ENCODE measurements around the gene MED13.

The MED13 gene

GRCh38 chr17:62064791-62065563 lies at the start of gene MED13:
Gene MED13 (minus strand): TSS chr17:62065278. CDS start chr17:62065205, 73 bp downstream.
- DNase-seq (ENCODE audit: low read depth), result peak; percentile 24

- DNase-seq (ENCODE audit: low read depth), result no peak
Observed at GRCh38 chr17:62112229-62112628, 47.2 kb upstream of the MED13 start.

DNA sequence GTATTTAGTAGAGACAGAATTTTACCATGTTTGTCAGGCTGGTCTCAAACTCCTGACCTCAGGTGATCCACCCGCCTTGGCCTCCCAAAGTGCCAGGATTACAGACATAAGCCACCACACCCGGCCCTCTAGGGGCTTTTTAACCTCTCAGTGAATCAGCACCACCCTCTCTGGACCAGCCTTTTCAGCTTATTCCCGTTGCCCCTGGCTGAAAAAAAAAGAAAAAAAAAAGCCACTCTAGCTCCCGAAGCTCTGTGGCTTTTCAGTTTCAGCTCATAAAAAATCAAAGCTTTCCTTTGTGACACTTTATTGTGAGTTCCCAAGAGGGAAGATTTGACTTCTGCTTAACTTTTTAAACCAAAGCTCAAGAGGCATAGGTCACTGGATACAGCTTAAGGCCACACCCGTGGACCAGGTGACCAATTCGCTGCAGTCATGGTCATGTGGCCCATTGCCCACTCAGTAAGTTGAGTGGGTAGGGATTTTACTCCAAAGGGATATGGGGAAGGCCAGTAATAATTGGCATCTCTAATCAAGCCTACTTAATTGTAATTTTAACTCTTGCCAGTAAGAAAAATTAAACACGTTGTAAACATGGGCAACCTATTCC lies 46.6 kb upstream of the MED13 start:
- DNase-seq (ENCODE audit: low read depth), result no peak

GRCh38 chr17:62110923-62111484 lies 45.9 kb upstream of the MED13 start:
- DNase-seq (ENCODE audit: low read depth), result no peak

DNA sequence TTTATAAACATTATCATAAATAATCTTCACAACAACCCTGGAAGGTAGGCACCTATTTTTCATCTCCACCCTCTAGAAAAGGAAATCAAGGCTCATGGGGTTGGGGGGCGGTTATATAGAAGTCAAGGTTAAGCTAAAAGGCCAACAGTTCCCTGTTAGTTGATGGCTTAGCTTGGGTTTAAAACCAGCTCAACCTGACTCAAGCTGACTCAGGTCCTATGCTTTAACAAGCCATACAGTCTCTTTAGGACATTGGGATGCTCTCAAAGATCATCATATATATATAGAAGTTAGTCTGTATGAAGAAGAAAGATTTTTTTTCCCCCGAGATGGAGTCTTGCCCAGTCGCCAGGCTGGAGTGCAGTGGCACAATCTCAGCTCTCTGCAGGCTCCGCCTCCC lies 44.8 kb upstream of the MED13 start:
- DNase-seq (ENCODE audit: low read depth), result no peak

GRCh38 chr17:62109378-62109902 lies 44.4 kb upstream of the MED13 start:
- DNase-seq (ENCODE audit: low read depth), result peak; percentile 12

DNA sequence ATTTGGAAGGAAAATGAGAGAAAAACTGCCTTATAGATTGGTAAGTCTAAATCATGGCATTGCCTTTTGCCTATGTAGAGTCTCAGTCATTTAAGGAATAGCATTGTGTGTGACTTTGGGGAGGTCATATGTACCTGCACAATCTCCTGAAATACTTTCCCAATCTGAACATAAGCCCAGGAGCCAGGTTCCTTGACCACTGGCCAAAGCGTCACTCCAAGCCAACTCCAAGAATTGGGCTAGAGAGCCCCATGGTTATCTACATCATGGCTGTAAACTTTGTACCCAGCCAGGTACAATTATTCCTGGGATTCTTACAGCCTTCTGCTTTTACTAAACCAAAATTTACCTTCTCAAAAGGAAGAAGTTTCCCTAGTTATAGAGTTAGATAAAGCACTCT lies 40.8 kb upstream of the MED13 start:
- no peak for DNase-seq (ENCODE audit: low read depth)

- no peak for DNase-seq (ENCODE audit: low read depth)
Observed at GRCh38 chr17:62105357-62105756, 40.3 kb upstream of the MED13 start.

GRCh38 chr17:62101515-62101914 lies 36.4 kb upstream of the MED13 start:
- no peak for DNase-seq (ENCODE audit: low read depth)

DNA sequence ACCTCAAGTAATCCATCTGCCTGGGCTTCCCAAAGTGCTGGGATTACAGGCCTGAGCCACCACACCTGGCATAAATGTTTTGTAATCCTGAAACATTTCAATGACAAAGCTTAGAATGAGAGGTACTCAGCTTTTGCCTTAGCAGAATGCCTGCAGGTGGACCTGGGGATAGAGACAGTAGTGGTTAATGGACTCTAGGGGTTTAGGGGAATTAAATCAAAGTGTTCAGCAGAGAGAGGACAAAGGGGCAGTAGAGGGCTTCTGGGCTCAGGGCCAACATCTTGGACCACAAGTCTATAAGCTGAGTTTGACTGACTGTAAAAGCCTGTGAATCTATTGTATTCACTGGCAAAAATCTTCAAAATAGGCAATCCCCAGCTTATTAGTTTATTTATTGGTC lies 36.0 kb upstream of the MED13 start:
- DNase-seq (ENCODE audit: low read depth), result no peak

DNA sequence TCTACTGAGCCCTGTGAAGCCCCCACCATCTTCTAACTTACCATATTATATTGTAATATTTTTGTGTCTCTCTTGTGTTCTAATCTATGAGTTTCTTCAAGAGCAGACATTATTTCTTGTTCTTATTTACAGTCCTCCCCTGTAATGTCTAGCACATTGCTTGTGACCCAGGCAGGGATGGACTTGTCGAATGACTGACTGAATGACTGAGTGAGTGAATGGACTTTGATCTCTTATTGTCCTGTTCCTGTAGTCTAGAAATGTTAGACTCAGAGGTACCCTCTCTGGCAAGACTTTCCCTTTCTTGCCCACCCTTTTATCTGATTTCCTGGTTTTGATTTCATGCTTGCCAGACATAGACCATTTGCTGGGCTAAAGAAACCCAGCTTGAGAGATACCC lies 35.0 kb upstream of the MED13 start:
- no peak for DNase-seq (ENCODE audit: low read depth)

DNA sequence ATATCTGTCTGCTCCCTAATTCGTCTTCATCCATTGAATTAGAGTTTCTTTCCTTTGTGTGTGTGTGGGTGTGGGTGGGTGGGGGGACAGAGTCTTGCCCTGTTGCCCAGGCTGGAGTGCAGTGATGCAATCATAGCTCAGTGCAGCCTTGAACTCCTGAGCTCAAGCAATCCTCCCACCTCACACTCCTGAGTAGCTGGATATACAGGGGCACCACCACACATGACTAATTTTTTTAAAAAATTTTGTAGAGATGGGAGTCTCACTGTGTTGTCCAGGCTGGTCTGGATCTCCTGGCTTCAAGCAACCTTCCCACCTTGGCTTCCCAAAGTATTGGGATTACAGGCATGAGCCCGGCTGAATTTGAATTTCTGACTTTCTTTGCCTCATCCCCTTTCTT lies 34.5 kb upstream of the MED13 start:
- DNase-seq (ENCODE audit: low read depth), result no peak

- DNase-seq (ENCODE audit: low read depth), result no peak
Observed at GRCh38 chr17:62098623-62099231, 33.6 kb upstream of the MED13 start.

DNA sequence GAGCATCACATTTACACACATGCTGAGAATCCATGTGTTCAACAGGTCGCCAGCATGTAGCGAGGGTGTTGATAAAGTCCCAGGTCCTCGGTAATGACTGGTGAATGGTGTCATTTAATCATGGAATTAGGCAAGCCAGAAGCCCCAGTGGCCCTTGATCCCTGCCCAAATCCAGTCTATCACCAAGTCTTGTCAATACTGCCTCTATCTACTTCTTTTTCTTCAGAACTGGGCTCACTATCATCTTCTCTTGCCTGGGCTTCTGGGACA lies 31.3 kb upstream of the MED13 start:
- DNase-seq (ENCODE audit: low read depth), result no peak

- no peak for DNase-seq (ENCODE audit: low read depth)
Observed at GRCh38 chr17:62094175-62094574, 29.1 kb upstream of the MED13 start.

DNA sequence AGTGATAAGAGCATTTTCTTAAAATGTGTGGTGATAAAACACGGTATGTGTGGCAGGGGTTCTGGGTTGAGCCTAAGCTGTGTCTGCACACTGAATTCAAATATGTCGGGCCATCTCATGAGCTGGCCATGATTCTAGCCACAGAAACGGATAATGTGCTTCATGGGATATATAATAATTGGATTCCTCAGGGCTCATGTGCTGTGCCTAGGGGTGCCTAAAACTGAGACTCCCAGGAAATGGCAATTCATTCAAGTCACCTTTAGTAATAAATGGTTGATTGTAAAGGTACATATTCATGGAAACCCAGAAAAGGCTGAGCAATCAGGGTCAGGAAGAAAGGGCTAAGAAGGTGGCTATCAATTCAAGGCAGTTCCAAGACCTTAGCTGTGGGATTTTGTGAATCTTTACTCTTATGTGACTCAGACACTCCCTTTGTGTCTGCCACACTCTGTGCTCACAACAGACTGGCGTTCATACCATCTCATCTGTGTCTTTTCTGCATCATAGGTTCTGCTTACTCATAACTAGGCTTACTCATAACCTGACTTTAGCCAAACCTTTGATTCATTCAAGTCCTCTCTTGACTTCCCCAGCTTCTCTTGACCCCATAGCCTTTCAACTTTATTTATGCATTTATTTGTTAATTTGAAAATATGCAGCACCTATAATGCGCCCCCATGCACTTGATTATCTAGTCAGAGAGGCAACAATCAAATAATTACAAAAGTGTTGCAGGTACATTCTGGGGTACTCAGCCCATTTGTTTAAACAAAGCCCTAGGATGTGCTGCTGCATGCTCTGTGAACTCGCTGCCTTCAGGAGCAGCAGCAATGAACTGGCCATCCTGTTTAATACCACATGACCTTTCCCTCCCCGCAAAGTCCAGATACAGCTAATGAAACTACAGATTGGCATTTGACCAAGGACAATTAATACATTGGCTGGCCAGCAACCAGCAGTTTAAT lies 28.4 kb upstream of the MED13 start:
- DNase-seq (ENCODE audit: low read depth), result no peak

DNA sequence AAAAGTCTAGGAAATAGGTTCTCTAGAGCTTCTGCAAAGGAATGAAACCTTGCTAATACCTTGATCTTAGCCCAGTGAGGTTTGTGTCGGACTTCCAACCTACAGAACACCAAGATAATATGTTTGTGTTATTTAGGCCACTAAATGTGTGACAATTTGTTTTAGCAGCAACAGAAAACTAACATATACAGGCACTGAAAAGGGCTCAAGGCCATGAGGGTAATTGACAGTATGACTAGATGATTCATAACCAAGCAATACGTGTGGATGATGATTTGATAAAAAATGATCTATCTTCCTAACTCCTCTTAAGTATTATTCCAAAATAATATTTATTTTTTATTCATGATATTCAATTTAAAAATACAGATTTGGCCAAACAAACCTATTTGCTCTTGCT lies 27.7 kb upstream of the MED13 start:
- no peak for DNase-seq (ENCODE audit: low read depth)

- no peak for DNase-seq (ENCODE audit: low read depth)
Observed at GRCh38 chr17:62091804-62092203, 26.7 kb upstream of the MED13 start.

GRCh38 chr17:62090868-62091267 lies 25.8 kb upstream of the MED13 start:
- no peak for DNase-seq (ENCODE audit: low read depth)

DNA sequence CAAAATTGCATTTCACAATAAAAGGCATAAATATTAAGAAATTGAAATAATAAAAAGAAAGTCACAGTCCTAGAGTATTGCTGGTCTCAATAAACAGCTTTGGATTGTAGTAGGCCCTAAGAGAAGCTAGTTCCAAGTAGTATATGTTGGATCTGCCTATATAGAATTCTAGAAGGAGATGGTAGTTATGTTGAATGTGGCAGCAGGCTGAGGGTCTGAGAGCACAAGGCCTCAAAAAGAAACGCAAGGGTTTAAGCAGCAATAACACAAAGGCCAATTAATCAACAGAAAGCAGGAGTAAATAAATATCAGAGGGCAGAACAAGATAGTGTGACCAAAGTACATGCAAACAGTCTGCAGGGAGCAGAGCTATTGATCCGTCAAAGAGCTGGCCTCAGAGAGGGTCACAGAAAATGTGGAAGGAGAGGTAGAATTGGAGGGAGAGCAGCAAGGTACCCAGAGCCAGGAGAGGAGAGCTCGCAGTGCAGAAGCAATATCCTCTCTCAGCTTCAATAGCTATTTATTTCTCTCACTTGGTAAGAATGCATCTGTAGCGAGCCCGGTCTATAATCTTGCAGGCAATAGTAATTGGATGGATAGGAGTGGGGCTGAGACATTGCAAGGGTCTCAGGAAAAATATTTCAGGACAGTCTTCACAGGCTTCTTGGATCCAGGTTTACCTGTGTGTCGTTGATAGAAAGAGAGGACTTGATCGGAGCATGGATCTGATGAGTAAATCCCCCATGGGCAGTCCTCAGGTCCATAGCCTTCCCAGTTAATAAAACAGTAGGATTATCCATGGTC lies 25.1 kb upstream of the MED13 start:
- no peak for DNase-seq (ENCODE audit: low read depth)

DNA sequence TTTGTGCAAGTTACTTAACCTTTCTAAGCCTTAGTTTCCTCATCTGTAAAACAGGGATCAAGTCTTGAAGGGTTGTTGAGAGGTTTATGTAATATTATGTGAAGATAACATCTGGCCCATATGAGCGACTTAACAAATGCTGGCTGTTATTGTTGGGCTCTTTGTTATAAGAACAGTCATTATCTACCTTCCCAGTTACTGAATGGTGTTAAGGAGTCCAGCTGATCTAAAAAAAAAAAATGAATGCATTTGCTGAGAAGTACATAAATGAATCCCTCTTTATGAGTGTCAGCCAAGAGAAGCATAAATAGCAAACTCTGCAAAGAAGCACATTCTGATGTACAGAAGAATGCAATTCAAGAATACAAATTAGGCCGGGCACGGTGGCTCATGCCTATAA lies 24.3 kb upstream of the MED13 start:
- DNase-seq (ENCODE audit: low read depth), result no peak

Data from stimulated activated CD8-positive, alpha-beta memory T cell treated with anti-CD3 and anti-CD28 coated beads, Interleukin-7, amount 100 ng/mL, for 24 hours (primary cell).